Pancreas (tissue), 10 donors: ENCODE measurements around the gene WWOX. TPM values are rescaled to one million over a fixed set of nuclear protein-coding genes. Genes with fewer than 3 reads are reported as not detected.

Source experiments
- ATAC-seq, 4 donors: fragments of 200-7000 bp; cut with Tn5 transposase; one replicate each; pipeline versions ENCODE4 v1.8.0 to v1.9.1; 2020; ENCODE audit warnings: mild to moderate bottlenecking in 4 of 4, moderate library complexity in 4 of 4
- DNase-seq, 6 donors: peaks; one replicate each; pipeline ENCODE4 v3.0.0-alpha.2; 2020
- FAIRE-seq: peaks from 2 replicates; lab custom pipeline; 2012; peaks lifted over from hg19 to GRCh38; lab: Jason Lieb, UNC
- H3K27ac ChIP-seq, 4 donors: fragments of 200-600 bp; sonication (generic); 1 replicate in 3 of 4; 2 replicates in 1 of 4; pipeline versions ENCODE4 v1.5.0 to v1.8.0; 2020
- H3K27me3 ChIP-seq, 4 donors: fragments of 200-600 bp; one replicate each; pipeline ENCODE4 v1.8.0; 2021
- H3K36me3 ChIP-seq, 3 donors: fragments of 200-600 bp; sonication (generic) in 1 of 3; one replicate each; pipeline versions ENCODE4 v1.5.0 to v1.8.0; 2020 to 2021
- H3K4me1 ChIP-seq, 3 donors: fragments of 200-600 bp; one replicate each; pipeline ENCODE4 v1.8.0; 2021
- H3K4me3 ChIP-seq, 4 donors: fragments of 200-600 bp; sonication (generic) in 2 of 4; one replicate each; pipeline versions ENCODE4 v1.5.0 to v1.8.0; 2020 to 2021
- H3K9me3 ChIP-seq, 4 donors: fragments of 200-600 bp; one replicate each; pipeline ENCODE4 v1.8.0; 2021
- WGBS, 2 donors: extraction: QIAGEN DNeasy Blood & Tissue Kit; methylation state at CpG; one replicate each; pipeline ENCODE4 v1.1.7; 2013; 5-methylcytosine and 5-hydroxymethylcytosine counted together
- intact Hi-C, 3 donors: fragments of 100-400 bp; cut with DNase I; formaldehyde crosslinking; loops; one replicate each; pipeline versions ENCODE4 v1.11.1 to v1.14.2; 2022
- polyA plus RNA-seq, 2 donors: library from polyadenylated mRNA; stranded (reverse); fragments of 200-250 nt; gene quantifications; one replicate each; pipeline ENCODE4 v1.2.3, GENCODE V29; 2013
- total RNA-seq, 6 donors: library from RNA; stranded (reverse); fragmentation: NEBNext Ultra II Directional in 4 of 6; extraction: Animal tissue kit (Norgen Biotek cat#: 25700) in 4 of 6; gene quantifications; one replicate each; pipeline versions ENCODE4 v1.2.1 to v1.2.4, GENCODE V29; 2021 to 2023
- TF ChIP-seq, protein P1 (sequence below), 4 donors: fragments of 200-600 bp; sonication (generic) in 3 of 4; IDR thresholded peaks; one replicate each; pipeline versions ENCODE4 v1.5.0 to v1.8.0; 2021; ENCODE audit warnings: antibody characterized with exemption in 4 of 4
- donor health status: healthy with polysubstance abuse.
- donor health status: DM: no; HTN: no; CAD: no; lungs with moderate emphysema.
- donor health status: DM: no; HTN: no; CAD: no.
- donor health status: control.
- donor health status: control.
- donor health status: Bipolar disorder and iron deficiency.
- donor health status: DM: yes; HTN: yes; CAD: no.
- donor health status: DM: no; HTN: no; CAD: no.
- donor health status: DM: no; HTN: no; CAD: no.
- donor health status: DM: yes; HTN: yes; CAD: no.

WWOX gene
- total and polyA plus RNA-seq, 8 donors: 6.8 to 14.4 (median 10.8) TPM

DNA sequence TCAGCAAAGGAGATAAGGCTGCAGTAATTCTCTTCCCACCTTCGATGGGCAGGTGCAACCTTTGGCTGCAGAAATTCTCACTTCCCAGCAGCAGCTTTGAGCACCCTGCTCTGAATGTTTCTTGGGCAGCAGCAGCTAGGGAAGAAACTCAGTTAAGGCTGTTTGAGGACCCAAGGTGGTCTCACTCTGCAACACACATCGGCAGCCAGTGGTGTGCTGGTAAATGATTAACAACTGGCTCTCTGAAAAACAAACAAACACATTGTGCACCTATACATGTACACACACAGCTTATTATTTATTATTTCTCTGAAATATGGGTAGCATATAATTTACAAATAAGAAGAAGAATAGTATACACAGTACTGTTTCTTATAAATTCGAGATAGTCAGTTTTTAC is 685.8 kb downstream of the WWOX start:
- Histone ChIP-seq H3K4me1 (no peaks in the 10 kb centered on the region), H3K27me3 (no peaks in the 10 kb centered on the region), H3K27ac (no peak overlapping the region), H3K36me3 (no peaks in the 10 kb centered on the region), H3K9me3 (no peaks in the 10 kb centered on the region), H3K4me3 (no peak overlapping the region)
- intact Hi-C loops: no loop called here
- DNase-seq (no peak), ATAC-seq (no peak), FAIRE-seq (no peak)
- TF ChIP-seq, protein P1, sequence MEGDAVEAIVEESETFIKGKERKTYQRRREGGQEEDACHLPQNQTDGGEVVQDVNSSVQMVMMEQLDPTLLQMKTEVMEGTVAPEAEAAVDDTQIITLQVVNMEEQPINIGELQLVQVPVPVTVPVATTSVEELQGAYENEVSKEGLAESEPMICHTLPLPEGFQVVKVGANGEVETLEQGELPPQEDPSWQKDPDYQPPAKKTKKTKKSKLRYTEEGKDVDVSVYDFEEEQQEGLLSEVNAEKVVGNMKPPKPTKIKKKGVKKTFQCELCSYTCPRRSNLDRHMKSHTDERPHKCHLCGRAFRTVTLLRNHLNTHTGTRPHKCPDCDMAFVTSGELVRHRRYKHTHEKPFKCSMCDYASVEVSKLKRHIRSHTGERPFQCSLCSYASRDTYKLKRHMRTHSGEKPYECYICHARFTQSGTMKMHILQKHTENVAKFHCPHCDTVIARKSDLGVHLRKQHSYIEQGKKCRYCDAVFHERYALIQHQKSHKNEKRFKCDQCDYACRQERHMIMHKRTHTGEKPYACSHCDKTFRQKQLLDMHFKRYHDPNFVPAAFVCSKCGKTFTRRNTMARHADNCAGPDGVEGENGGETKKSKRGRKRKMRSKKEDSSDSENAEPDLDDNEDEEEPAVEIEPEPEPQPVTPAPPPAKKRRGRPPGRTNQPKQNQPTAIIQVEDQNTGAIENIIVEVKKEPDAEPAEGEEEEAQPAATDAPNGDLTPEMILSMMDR (IDR thresholded peaks at IDR 0.05): no peak
- 43 to 46% methylated on average over 3 of the region's 3 CpGs for WGBS, 2 donors

DNA sequence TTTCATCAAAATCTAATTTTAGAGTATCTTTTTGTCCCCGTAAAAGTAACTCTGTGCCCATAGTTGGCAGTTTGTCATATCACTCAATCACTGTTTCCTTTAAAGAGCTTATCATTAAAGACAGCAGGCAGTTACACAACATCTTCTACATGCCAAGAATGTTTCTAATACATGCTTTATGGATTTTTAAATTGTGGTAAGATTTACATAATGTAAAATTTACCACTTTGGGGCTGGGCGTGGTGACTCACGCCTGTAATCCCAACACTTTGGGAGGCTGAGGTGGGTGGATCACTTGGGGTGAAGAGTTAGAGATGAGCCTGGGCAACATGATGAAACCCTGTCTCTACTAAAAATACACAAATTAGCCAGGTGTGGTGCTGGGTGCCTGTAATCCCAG is 687.2 kb downstream of the WWOX start:
- intact Hi-C loops: no loop called here
- Histone ChIP-seq H3K4me3 (no peak overlapping the region), H3K9me3 (no peaks in the 10 kb centered on the region), H3K4me1 (no peaks in the 10 kb centered on the region), H3K27me3 (no peaks in the 10 kb centered on the region), H3K27ac (no peak overlapping the region), H3K36me3 (no peaks in the 10 kb centered on the region)
- FAIRE-seq (no peak), ATAC-seq (no peak), DNase-seq (no peak)
- TF ChIP-seq, protein P1 (IDR thresholded peaks at IDR 0.05): no peak
- 60 to 62% methylated on average over 3 of the region's 3 CpGs for WGBS, 2 donors

DNA sequence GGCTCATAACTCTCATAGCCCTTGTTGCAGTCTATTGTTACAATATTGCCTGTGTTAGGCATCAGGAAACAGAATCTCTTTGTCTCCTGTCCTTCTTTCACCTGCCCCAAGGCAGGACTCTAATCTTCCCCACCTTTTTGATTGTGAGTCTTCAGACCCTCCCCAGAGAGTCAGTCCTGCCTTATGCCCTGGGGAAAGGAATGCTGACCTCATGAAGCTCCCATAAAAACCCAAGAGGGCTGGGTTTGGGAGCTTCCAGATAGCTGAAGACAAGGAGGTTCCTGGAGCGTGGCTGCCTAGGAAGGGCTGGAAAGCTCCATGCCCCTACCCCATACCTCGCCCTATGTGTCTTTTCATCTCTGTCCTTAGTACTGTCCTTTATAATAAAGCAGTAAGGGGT is 688.8 kb downstream of the WWOX start:
- no peak for FAIRE-seq
- Histone ChIP-seq H3K9me3 (no peaks in the 10 kb centered on the region), H3K27me3 (no peaks in the 10 kb centered on the region), H3K4me3 (no peak overlapping the region), H3K36me3 (no peaks in the 10 kb centered on the region), H3K27ac (no peak overlapping the region), H3K4me1 (no peaks in the 10 kb centered on the region)
- DNase-seq: no peak
- intact Hi-C loops: no loop called here
- TF ChIP-seq, protein P1 (IDR thresholded peaks at IDR 0.05): no peak
- 95 to 99% methylated on average over 2 of the region's 2 CpGs for WGBS, 2 donors
- ATAC-seq: no peak

DNA sequence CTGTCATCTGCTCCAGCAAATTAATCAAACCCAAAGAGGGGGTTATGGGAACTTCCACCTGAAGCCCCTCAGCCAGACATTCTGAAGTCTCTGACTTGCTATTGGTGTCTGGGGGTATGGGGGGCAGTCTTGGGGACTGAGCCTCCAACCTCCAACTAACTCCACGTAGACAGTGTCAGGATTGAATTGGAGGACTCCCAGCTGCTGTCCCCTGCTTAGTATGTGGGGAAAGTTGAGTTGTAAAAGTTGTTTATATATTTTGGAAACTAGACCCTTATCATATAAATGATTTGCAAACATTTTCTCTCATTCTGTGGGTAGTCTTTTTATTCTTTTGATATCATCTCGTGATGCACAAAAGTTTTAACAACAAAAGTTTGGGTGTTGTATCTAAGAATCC is 689.2 kb downstream of the WWOX start:
- 77 to 86% methylated on average over 2 of the region's 2 CpGs for WGBS, 2 donors
- intact Hi-C loops: no loop called here
- no peak for FAIRE-seq

DNA sequence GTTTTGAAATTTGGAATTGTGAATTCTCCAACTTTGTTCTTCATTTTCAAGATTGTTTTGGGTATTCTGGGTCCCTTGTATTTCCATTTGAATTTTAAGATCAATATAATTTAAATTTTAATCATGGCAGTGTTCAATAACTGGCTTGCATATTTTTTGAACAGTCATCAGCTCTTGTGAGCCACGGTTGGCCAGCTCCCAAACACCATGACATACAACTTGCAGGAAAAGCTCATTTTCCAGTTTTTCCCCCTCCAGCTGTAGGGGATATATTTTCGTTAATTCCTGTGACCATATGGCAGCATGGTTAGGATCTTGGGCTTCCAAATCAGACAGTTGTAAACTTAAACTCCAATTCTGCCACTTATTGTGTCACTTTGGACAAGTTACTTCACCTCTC is 690.1 kb downstream of the WWOX start:
- ATAC-seq: no peak
- WGBS, 2 donors: 47 to 56% methylated on average over 2 of the region's 2 CpGs
- no peaks in the 10 kb centered on the region for H3K36me3 ChIP-seq
- no peaks in the 10 kb centered on the region for H3K27me3 ChIP-seq
- no peak for DNase-seq
- intact Hi-C loops: no loop called here
- no peak overlapping the region for H3K27ac ChIP-seq
- FAIRE-seq: no peak
- TF ChIP-seq, protein P1 (IDR thresholded peaks at IDR 0.05): no peak
- no peaks in the 10 kb centered on the region for H3K4me1 ChIP-seq
- no peak overlapping the region for H3K4me3 ChIP-seq
- H3K9me3 ChIP-seq: no peaks in the 10 kb centered on the region

More for the DNA sequence above, 689.2 kb downstream of the WWOX start:
- no peak overlapping the region for H3K4me3 ChIP-seq
- H3K27me3 ChIP-seq: no peaks in the 10 kb centered on the region
- TF ChIP-seq, protein P1 (IDR thresholded peaks at IDR 0.05): no peak
- H3K36me3 ChIP-seq: no peaks in the 10 kb centered on the region
- no peaks in the 10 kb centered on the region for H3K9me3 ChIP-seq
- ATAC-seq: no peak
- no peak overlapping the region for H3K27ac ChIP-seq
- DNase-seq: no peak
- H3K4me1 ChIP-seq: no peaks in the 10 kb centered on the region
